CD14-positive monocyte (primary cell): Measurements from ENCODE around the gene NPAS3. TPM values are rescaled to one million over a fixed set of nuclear protein-coding genes. Genes with fewer than 3 reads are reported as not detected.

Experiments used
- DNase-seq, 3 donors: peaks; one replicate each; pipeline ENCODE4 v3.0.0-alpha.2; 2011 to 2022
- H2AFZ ChIP-seq: 2 replicates; pipeline ENCODE4 v1.6.0; 2012; ENCODE audit warnings: mild to moderate bottlenecking, low read depth, low read length, inconsistent platforms; ENCODE audit not compliant: insufficient read depth, poor library complexity, severe bottlenecking
- H3K27ac ChIP-seq, 2 donors: 1 replicate in 1 of 2; 2 replicates in 1 of 2; pipeline ENCODE4 v1.5.1; 2012 to 2013; ENCODE audit warnings: low read length in 2 of 2, control low read depth in 1 of 2, inconsistent platforms in 1 of 2, low read depth in 1 of 2, mild to moderate bottlenecking in 1 of 2
- H3K27me3 ChIP-seq, 2 donors: one replicate each; pipeline versions ENCODE4 v1.6.0 to v1.6.1; 2011 to 2013; ENCODE audit warnings: low read length in 2 of 2; ENCODE audit not compliant: control insufficient read depth in 2 of 2, insufficient read depth in 2 of 2
- H3K36me3 ChIP-seq, 2 donors: replicated peaks in 1 of 2; 1 replicate in 1 of 2; 2 replicates in 1 of 2; pipeline versions ENCODE4 v1.5.1 to v1.6.1; 2012 to 2013; ENCODE audit warnings: low read length in 2 of 2, control low read depth in 1 of 2, inconsistent platforms in 1 of 2, mild to moderate bottlenecking in 1 of 2; ENCODE audit not compliant: insufficient read depth in 2 of 2, control insufficient read depth in 1 of 2
- H3K4me1 ChIP-seq, 2 donors: 1 replicate in 1 of 2; 2 replicates in 1 of 2; pipeline versions ENCODE4 v1.5.1 to v1.6.1; 2012 to 2013; ENCODE audit warnings: low read length in 2 of 2, control low read depth in 1 of 2, inconsistent platforms in 1 of 2, mild to moderate bottlenecking in 1 of 2, moderate library complexity in 1 of 2; ENCODE audit not compliant: insufficient read depth in 2 of 2, control insufficient read depth in 1 of 2
- H3K4me2 ChIP-seq: replicated peaks from 2 replicates; pipeline ENCODE3; 2012; ENCODE audit warnings: low read length, moderate library complexity, mild to moderate bottlenecking; ENCODE audit not compliant: poor library complexity, severe bottlenecking; ENCODE audit errors: extremely low read depth
- H3K4me3 ChIP-seq, 3 experiments: fragments of 200-600 bp in 1 of 3; sonication (generic) in 1 of 3; replicated peaks in 1 of 3; 1 replicate in 2 of 3; 2 replicates in 1 of 3; pipeline ENCODE4 v1.5.1; 2011 to 2013; ENCODE audit warnings: low read length in 3 of 3, mild to moderate bottlenecking in 3 of 3, control low read depth in 2 of 3, low read depth in 2 of 3, inconsistent platforms in 1 of 3, moderate library complexity in 1 of 3
- H3K79me2 ChIP-seq: 2 replicates; pipeline ENCODE4 v1.6.0; 2012; ENCODE audit warnings: mild to moderate bottlenecking, control low read depth, inconsistent platforms, low read length, moderate library complexity; ENCODE audit not compliant: insufficient read depth
- H3K9ac ChIP-seq: 2 replicates; pipeline ENCODE4 v1.6.0; 2017; ENCODE audit warnings: low read length, mild to moderate bottlenecking; ENCODE audit not compliant: insufficient read depth, poor library complexity, severe bottlenecking
- H3K9me3 ChIP-seq, 2 donors: replicated peaks in 1 of 2; 1 replicate in 1 of 2; 2 replicates in 1 of 2; pipeline versions ENCODE4 v1.5.1 to v1.6.1; 2012 to 2013; ENCODE audit warnings: low read length in 2 of 2, control low read depth in 1 of 2; ENCODE audit not compliant: control insufficient read depth in 1 of 2, insufficient read depth in 1 of 2
- H4K20me1 ChIP-seq: 2 replicates; pipeline ENCODE4 v1.6.0; 2012; ENCODE audit warnings: mild to moderate bottlenecking, low read length, control low read depth, moderate library complexity; ENCODE audit not compliant: insufficient read depth
- H3K27ac Mint-ChIP-seq, 7 donors: one replicate each; pipeline ENCODE4 v1.8.0; 2020; ENCODE audit warnings: mild to moderate bottlenecking in 7 of 7, mixed read lengths in 7 of 7, moderate library complexity in 6 of 7, inconsistent platforms in 2 of 7
- H3K27me3 Mint-ChIP-seq, 3 donors: one replicate each; pipeline ENCODE4 v1.8.0; 2021 to 2022; ENCODE audit warnings: low read depth in 3 of 3, mild to moderate bottlenecking in 3 of 3, mixed read lengths in 3 of 3, moderate library complexity in 3 of 3, inconsistent platforms in 1 of 3
- H3K36me3 Mint-ChIP-seq, 2 donors: one replicate each; pipeline ENCODE4 v1.8.0; 2020; ENCODE audit warnings: mixed read lengths in 2 of 2, inconsistent platforms in 1 of 2, mild to moderate bottlenecking in 1 of 2
- H3K4me1 Mint-ChIP-seq: one replicate; pipeline ENCODE4 v1.8.0; 2020; ENCODE audit warnings: mild to moderate bottlenecking, mixed read lengths
- H3K4me3 Mint-ChIP-seq, 2 donors: one replicate each; pipeline ENCODE4 v1.8.0; 2020; ENCODE audit warnings: mild to moderate bottlenecking in 2 of 2, mixed read lengths in 2 of 2, moderate library complexity in 1 of 2
- H3K9me3 Mint-ChIP-seq, 7 donors: one replicate each; pipeline ENCODE4 v1.8.0; 2020 to 2022; ENCODE audit warnings: mixed read lengths in 7 of 7, mild to moderate bottlenecking in 6 of 7, moderate library complexity in 6 of 7, inconsistent platforms in 2 of 7
- WGBS: methylation state at CpG from one replicate; pipeline ENCODE4 v1.1.5; 2013; ENCODE audit warnings: missing lambda C conversion rate; ENCODE audit not compliant: insufficient coverage; 5-methylcytosine and 5-hydroxymethylcytosine counted together
- intact Hi-C, 2 donors: fragments of 100-400 bp; cut with micrococcal nuclease; formaldehyde crosslinking; loops; one replicate each; pipeline versions ENCODE4 v1.15.0 to v1.15.1; 2023
- polyA plus RNA-seq, 3 donors: library from polyadenylated mRNA; depleted of rRNA in 1 of 3; unstranded in 2 of 3; stranded (reverse) in 1 of 3; fragments of 300-500 nt in 2 of 3; fragments of >200 nt in 1 of 3; fragmentation: Illumina TruSeq in 2 of 3; gene quantifications; 1 replicate in 2 of 3; 2 replicates in 1 of 3; pipeline ENCODE4 v1.2.3, GENCODE V29; 2012 to 2021
- TF ChIP-seq, protein P1 (sequence below): fragments of 200-600 bp; IDR thresholded peaks from one replicate; pipeline ENCODE4 v1.8.0; 2022; ENCODE audit warnings: antibody characterized with exemption, mild to moderate bottlenecking

Gene NPAS3
- polyA plus RNA-seq, 3 donors = not detected

DNA sequence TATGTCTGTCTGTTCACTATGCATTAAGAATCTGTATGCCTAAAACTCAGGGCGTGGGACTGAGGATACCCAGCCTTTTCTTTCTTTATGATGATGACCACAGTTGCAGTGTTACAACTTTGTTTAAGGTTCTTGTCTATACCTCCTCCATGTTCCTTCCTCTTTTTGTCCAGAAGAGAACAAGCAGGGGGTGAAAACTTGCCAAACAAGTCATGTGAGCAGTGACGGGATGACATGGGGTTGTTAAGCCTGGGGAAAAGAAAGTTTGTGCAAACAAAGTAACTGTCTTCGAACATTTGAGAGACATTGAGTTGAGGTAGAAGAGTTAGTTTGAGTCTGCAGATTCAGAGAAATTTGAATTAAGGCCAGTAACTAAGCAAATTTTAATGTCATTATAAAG, 505.5 kb downstream of the NPAS3 start:
- DNase-seq = peak; percentile 21 to 48 (median 35)
- WGBS = 0% methylated on average over 1 of the region's 3 CpGs

DNA sequence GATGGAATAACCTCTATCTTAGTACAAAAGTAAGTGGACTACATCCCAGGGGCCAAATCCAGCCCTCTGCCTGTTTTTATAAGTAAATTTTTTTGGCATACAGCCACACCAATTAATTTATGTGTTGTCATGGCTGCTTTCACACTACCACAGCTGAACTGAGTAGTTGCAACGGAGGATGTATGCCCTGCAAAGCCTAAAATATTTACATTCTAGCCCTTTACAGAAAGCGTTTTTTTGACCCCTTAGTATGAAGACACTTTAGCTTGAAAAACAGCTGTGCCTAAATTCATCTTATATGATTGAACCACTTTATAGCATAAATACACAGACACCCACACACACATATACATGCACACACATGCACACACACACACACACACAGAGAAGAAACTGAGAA, 510.6 kb downstream of the NPAS3 start:
- Histone ChIP-seq H3K9ac (no peak overlapping the region), H3K27me3 (no peaks in the 10 kb centered on the region), H3K36me3 (no peaks in the 10 kb centered on the region), H4K20me1 (no peaks in the 10 kb centered on the region), H3K4me1 (peaks cover 5 to 8% of the 10 kb centered on the region in 2 donors), H3K9me3 (no peaks in the 10 kb centered on the region), H3K4me3 (no peak overlapping the region), H3K79me2 (no peaks in the 10 kb centered on the region), H3K4me2 (no peak overlapping the region), H2AFZ (no peak overlapping the region), H3K27ac (no peak overlapping the region)
- peaks cover 11% of the 10 kb centered on the region for H3K4me1 Mint-ChIP-seq
- WGBS = 40% methylated on average over 2 of the region's 2 CpGs
- peaks cover 0 to 3% (median 0%) of the 10 kb centered on the region in 7 donors for H3K9me3 Mint-ChIP-seq
- intact Hi-C loops = no loop called here
- no peaks in the 10 kb centered on the region for H3K36me3 Mint-ChIP-seq
- H3K27ac Mint-ChIP-seq = no peak overlapping the region
- DNase-seq = no peak
- H3K27me3 Mint-ChIP-seq = peaks cover 0 to 1% (median 0%) of the 10 kb centered on the region in 3 donors
- H3K4me3 Mint-ChIP-seq = no peak overlapping the region
- TF ChIP-seq, protein P1, sequence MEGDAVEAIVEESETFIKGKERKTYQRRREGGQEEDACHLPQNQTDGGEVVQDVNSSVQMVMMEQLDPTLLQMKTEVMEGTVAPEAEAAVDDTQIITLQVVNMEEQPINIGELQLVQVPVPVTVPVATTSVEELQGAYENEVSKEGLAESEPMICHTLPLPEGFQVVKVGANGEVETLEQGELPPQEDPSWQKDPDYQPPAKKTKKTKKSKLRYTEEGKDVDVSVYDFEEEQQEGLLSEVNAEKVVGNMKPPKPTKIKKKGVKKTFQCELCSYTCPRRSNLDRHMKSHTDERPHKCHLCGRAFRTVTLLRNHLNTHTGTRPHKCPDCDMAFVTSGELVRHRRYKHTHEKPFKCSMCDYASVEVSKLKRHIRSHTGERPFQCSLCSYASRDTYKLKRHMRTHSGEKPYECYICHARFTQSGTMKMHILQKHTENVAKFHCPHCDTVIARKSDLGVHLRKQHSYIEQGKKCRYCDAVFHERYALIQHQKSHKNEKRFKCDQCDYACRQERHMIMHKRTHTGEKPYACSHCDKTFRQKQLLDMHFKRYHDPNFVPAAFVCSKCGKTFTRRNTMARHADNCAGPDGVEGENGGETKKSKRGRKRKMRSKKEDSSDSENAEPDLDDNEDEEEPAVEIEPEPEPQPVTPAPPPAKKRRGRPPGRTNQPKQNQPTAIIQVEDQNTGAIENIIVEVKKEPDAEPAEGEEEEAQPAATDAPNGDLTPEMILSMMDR = no peak

More for the DNA sequence above, 505.5 kb downstream of the NPAS3 start:
- Histone ChIP-seq H3K9ac (no peak overlapping the region), H3K9me3 (no peaks in the 10 kb centered on the region), H2AFZ (no peak overlapping the region), H3K4me1 (peaks cover 0 to 8% of the 10 kb centered on the region in 2 donors), H3K27ac (no peak overlapping the region), H4K20me1 (no peaks in the 10 kb centered on the region), H3K36me3 (no peaks in the 10 kb centered on the region), H3K79me2 (no peaks in the 10 kb centered on the region), H3K27me3 (no peaks in the 10 kb centered on the region), H3K4me3 (no peak overlapping the region), H3K4me2 (no peak overlapping the region)
- TF ChIP-seq, protein P1 = no peak
- Mint-ChIP-seq H3K27ac (peak overlapping the region in 2 of 7 donors; percentile 5 to 43), H3K36me3 (no peaks in the 10 kb centered on the region), H3K27me3 (peaks cover 0 to 5% (median 2%) of the 10 kb centered on the region in 3 donors), H3K4me3 (peak overlapping the region in 1 of 2 donors; percentile 6), H3K4me1 (peaks cover 10% of the 10 kb centered on the region), H3K9me3 (peaks cover 0 to 10% (median 2%) of the 10 kb centered on the region in 7 donors)
- intact Hi-C loops = no loop called here
